Stimulated activated CD4-positive, alpha-beta T cell treated with anti-CD3 and anti-CD28 coated beads, Interleukin-4, amount 100 ng/mL, for 48 hours (primary cell): Measurements from ENCODE around the gene BMAL1.

Experiments
- DNase-seq, 2 donors: peaks; one replicate each; pipeline ENCODE4 v3.0.0-alpha.2; 2020; ENCODE audit warnings: low read depth in 2 of 2

BMAL1 gene

GRCh38 chr11:13291800-13292199 lies 14.2 kb downstream of the BMAL1 start:
- DNase-seq = no peak

DNA sequence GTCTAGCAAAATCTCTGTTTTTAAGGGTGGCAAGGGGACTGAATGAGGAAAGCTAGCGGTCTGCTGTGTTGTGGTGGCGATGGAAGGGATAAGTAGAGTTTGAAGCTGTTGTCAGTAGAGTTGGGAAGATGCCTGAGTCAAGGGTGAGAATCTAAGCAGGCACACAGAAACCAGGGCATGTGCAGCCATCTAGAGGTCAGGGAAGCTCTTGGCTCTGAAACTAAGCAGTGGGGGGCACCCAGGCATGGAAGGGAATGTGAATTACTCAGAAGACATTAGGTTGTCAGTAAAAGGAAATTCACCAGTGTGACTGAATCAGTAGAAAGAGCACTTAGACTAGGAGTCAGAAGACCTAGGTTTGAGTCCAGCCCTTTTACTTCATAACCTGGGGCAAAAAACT lies 15.4 kb downstream of the BMAL1 start:
- DNase-seq = no peak

DNA sequence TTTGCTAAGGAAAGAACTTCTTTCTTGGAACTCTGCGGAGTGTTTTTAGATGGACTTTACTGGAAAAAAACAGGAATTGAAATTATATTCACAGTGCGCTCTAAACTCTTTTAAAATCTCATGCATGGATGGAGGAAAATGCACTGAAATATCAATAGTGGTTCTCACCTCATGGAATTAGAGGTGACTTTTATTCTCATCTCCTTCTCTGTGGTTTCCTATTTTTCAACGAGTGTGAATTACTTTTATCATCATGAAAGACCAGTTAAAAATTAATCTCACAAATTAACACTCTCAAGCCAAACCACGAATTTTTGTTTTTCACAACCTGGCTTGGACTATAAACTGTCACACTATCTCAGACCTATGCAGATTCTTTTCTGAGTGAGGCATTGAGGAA lies 16.6 kb downstream of the BMAL1 start:
- no peak for DNase-seq

DNA sequence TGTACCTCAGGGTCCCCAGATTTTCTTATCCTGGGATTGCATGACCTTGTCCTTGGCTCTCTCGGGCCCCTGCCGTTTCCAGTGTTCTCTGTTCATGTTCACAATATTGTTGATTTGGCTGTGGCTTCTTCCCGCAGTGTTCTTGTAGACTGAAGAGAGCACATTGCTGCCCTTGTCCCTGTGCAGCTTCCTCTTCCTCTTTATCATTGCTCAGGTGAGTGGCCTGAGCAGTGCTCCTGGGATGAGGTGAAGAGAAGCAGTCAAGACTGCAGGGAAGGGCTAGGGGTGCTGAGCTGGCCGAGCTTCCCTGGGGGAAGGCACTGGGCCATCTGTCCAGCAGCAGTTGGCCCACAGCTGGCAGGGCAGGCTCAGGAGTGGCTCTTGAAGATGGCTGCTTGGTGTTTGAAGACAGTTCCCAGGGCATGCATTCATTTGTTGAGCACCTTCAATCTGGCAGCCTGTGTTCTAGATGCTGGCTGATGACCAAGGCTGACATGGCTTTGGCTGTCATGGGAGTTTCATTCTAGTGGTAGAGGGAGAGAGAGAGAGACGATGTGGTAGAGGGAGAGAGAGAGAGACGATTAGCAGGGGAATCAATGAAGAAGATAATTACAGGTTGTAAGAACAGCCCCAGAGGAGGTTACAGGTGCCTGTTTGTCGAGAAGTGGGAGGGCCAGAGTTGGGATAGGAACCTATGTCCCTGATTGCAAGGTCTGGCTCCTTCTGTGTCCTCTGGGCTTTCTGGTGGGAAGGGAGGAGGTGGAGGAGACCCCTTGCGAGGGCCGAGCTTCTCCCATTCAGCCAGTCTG lies 17.4 kb downstream of the BMAL1 start:
- no peak for DNase-seq

DNA sequence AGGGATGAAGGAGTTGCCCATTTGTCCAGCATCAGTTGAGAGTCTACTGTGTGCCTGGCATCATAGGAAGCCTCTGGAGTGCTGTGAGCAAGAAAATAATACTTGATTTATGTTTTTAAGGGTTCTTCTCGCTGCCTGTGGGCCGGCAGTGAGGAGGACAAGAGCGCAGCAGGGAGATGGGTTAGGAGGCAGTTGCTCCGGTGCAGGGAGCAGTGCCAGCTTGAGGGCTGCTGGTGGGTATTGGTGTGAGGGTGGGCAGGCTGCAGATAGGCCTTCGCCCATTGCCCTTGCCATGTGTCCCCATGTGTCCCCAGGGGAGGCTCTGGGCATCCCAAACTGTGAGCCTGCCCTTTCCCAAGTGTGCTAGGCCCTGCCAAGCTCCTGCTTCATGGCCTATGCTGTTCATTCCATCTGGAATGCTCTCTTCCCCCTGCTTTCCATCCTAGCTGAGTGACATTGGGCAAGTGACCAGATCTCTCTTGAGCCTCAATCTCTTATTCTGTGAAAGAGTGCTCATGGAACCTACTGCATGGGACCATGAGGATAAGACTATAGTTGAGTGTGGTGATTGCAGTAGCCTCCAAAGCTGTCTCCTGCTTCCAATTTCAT lies 19.8 kb downstream of the BMAL1 start:
- no peak for DNase-seq

DNA sequence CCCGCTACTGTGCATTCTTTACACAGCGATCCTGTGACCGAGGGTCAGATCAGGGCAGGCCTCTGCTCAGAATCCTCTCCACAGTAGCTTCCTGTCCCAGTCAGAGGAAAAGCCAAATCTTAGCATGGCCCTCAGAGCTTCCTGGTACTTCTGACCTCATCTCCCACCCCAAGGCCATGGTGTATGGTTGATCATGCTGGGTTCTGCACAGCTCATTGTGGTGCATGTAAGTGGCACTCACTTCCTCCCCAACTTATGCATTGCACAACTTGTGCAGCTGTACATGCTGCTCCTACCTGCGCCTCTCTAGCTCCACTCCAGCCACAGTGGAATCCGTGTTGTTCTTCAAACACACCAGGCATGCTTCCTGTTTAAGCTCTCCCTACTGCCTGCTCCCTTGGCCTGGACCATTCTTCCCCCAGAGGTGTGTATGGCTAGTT lies 20.3 kb downstream of the BMAL1 start:
- DNase-seq = no peak

DNA sequence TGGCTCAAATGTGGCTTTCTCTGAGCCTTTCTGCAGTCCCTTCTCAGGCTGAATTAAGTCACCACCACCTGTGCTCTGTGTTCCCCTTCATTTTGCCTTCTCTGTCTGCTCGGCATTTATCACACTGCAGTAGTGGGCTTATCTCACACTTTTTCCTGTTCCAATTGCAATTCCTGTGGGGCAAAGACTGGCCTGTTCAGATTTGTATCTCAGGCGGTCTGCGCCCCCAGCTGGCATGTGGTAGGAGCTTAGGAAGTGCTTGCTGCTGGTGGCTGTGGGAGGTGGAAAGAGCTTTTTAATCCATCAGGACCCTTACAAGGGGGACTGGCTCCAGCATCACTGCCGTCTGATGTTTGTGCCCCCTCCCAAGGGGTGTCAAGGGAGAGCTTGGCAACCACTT lies 21.2 kb downstream of the BMAL1 start:
- DNase-seq = no peak

- no peak for DNase-seq
Measured at GRCh38 chr11:13301522-13301921, 23.9 kb downstream of the BMAL1 start.

DNA sequence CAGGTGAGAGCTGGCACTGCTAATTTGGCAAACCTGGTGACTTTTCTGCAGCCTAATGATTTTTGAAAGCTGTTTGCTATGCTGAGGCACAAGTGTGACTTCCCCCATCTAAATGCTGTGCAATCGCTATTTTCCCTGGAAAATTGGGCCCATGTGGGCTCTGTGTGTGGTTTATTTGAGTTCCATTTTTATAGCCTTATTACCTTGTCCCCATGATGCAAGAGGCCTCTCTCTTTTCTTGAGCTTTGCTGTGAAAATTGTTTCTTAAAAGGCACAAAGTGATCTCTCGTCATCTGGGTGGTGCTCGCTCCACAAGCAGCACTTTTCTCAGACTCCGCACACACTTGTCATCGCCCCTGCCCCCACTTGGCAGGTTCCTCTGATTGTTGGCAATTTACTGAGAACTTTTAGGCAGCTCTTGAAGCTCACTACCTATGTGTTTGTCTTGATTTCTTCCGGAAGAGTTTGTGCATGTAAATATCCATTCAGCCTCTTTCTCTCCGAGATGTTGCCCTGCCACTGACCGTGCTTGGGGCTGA lies 24.9 kb downstream of the BMAL1 start:
- DNase-seq = no peak

- no peak for DNase-seq
Measured at GRCh38 chr11:13303668-13304649, 26.4 kb downstream of the BMAL1 start.

GRCh38 chr11:13304655-13305335 lies 27.2 kb downstream of the BMAL1 start:
- DNase-seq = no peak

GRCh38 chr11:13308704-13309103 lies 31.1 kb downstream of the BMAL1 start:
- no peak for DNase-seq

DNA sequence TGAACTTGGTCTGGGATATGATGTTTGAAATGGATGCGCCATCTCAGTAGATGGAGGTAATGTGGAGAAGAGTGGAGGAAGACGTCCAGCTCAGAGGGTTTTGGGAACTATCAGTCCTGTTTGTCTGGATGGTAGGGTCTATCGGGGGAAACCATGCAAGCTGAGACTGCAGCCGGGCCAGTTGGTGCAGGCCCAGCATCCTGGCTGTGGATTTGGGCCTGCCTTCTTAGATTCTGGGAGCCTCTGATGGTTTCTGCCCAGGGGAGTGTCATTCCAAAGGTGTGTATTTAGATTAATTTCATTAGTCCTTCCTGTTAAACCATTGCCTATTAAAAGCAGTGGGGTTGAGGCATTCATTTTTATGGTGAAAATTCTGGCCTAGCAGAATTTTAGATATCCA lies 31.6 kb downstream of the BMAL1 start:
- DNase-seq = no peak

GRCh38 chr11:13310443-13310842 lies 32.9 kb downstream of the BMAL1 start:
- no peak for DNase-seq

- DNase-seq = no peak
Measured at GRCh38 chr11:13311570-13311969, 34.0 kb downstream of the BMAL1 start.

- no peak for DNase-seq
Measured at GRCh38 chr11:13313005-13313819, 35.6 kb downstream of the BMAL1 start.

DNA sequence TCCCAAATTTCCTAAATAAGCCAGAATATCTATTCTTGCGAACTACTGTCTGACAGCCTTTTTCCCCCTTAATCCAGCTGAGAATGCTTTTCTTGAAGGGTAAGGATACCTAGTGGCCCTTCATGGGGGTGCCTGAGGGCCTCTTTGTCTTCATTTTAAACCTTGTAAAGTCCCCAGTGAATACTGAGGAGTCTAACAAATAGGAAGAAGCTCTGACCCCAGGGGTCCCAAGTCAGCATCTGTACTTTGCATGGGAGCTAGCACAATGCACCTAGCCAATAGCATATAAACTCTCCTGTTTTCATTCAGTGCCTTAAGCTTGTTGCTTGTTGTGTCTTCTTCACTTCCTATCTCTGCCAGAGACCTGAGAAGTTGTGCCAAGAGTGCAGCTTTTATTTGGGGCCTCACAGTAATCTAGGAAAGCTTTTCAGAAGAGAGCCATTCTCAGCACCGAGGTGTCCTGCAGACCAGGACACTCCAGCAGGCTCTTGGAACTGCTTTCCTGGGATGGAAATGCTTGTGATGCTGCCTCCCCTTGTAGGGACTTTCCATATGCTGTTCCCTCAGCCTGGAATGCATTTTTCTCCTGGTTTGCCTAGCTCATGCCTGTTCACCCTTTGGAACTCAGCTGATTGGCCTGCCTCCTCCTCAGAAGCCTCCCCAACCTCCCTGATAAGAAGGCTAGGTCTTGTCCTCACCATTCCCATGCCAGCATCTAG lies 37.2 kb downstream of the BMAL1 start:
- DNase-seq = no peak

DNA sequence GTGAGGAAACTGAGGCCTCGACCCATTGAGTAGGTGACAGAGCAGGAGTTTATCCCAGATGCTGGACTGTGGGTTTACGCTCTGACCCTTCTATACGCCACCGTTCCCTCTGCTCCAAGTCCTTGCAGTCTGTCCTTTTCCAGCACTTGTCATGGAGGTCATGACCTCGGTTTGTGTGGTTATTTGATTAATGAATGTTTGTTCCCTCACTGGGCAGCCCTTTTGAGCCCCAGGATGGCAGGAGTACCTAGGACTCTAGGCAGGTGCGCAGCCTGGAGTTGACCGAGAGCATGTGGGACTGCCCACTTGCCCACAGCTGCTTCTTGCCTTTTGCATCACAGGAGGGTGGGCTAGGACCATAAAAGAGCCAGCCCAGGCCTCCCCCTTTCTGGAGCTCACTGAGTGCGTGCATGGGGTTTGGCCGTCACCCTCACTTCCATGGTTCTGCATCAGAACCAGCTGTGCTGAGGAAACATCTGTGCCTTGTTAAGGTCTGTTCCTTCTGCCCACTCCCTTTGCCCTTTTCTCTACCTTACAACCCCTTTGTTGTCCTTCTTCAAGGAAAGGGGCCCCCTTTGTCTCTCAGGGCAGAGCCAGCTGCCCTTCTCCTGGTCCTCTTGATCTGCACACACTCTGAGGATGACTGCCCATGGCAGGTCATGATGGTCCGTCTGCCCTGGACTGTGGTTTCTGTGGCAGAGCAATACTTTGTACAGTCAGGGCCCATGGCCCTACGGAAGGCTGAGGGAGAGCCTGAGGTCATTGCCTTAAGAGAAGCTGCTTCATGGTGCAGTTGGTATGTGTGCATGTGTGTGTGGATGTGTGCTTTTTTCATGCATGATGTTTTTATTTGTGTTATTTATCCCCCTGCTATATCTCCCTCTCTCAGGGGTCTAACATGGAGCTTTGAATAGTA lies 38.2 kb downstream of the BMAL1 start:
- no peak for DNase-seq

DNA sequence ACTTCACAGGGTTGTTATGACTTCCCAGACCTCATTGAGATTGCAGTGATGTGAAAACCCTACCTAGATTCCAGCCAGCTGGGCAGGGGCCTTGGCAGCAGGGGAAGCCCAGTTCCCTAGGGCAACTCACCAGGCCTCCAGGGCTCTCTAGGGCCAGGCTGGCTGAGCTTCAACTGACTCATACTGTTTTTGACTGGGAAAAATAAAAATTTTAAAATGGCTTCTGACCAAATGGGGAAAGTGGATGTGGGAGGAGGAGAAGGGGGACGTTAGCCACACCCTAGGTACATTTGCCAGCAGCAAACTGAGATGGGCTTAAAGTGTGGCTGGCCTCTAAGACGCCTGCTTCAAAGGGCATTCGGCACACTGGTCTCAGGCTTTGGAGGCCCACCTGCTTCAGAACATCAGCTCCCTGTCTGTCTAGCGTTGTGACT lies 39.0 kb downstream of the BMAL1 start:
- DNase-seq = no peak
